ENCODE data around the gene CNGB1. TPM values are rescaled to one million over a fixed set of nuclear protein-coding genes. Genes with fewer than 3 reads are reported as not detected.

The CNGB1 gene
- total RNA-seq, 3 donors from 2014 or later (not counting 1 experiment from before 2014, with no cell fraction given), result not detected

DNA sequence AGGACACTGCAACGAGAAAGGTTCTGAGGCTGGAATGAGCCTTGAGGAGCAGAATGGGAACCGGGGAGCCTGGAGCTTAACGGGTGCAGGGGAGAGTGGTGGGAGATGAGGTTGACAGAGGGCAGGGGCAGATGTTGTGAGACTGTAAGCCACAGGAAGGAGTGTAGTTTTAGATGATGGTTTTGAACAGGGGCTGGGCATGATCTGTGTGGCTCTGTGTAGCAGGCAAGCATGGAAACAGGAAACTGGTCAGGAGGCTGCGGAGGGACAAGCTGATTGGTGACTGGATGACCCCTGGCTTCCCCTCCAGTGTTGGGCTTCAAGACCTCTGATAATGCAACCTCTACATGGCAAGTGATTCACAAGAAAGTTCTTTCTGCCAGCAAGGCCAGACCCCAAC lies 1.4 kb upstream of the CNGB1 start:
- WGBS (ENCODE audit: insufficient coverage), result 54% methylated on average over 4 of the region's 4 CpGs
- H3K4me1 Mint-ChIP-seq, result peaks cover 8 to 10% of the 10 kb centered on the region in 2 donors
- H3K27ac ChIP-seq (ENCODE audit: low read length), result no peak overlapping the region
- intact Hi-C loops (cut with micrococcal nuclease), result no loop called here
- no peaks in the 10 kb centered on the region for H3K36me3 Mint-ChIP-seq
- H3K27me3 ChIP-seq (ENCODE audit: control insufficient read depth, insufficient read depth, low read length), result no peaks in the 10 kb centered on the region
- no peaks in the 10 kb centered on the region for H3K4me1 ChIP-seq (ENCODE audit: control insufficient read depth, insufficient read depth, low read length)
- TF ChIP-seq, protein P1, sequence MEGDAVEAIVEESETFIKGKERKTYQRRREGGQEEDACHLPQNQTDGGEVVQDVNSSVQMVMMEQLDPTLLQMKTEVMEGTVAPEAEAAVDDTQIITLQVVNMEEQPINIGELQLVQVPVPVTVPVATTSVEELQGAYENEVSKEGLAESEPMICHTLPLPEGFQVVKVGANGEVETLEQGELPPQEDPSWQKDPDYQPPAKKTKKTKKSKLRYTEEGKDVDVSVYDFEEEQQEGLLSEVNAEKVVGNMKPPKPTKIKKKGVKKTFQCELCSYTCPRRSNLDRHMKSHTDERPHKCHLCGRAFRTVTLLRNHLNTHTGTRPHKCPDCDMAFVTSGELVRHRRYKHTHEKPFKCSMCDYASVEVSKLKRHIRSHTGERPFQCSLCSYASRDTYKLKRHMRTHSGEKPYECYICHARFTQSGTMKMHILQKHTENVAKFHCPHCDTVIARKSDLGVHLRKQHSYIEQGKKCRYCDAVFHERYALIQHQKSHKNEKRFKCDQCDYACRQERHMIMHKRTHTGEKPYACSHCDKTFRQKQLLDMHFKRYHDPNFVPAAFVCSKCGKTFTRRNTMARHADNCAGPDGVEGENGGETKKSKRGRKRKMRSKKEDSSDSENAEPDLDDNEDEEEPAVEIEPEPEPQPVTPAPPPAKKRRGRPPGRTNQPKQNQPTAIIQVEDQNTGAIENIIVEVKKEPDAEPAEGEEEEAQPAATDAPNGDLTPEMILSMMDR (IDR thresholded peaks at IDR 0.05), result no peak
- H3K4me3 ChIP-seq (ENCODE audit: low read length), result no peak overlapping the region
- no peaks in the 10 kb centered on the region for H3K9me3 Mint-ChIP-seq
- H3K9me3 ChIP-seq (ENCODE audit: control insufficient read depth, insufficient read depth, low read length), result no peaks in the 10 kb centered on the region
- no peak for ATAC-seq
- DNase-seq, result no peak
- no peaks in the 10 kb centered on the region for H3K36me3 ChIP-seq (ENCODE audit: control insufficient read depth, insufficient read depth, low read length)
- H3K27ac Mint-ChIP-seq, result peak overlapping the region in 1 of 2 donors; percentile 39
- no peaks in the 10 kb centered on the region for H3K27me3 Mint-ChIP-seq (ENCODE audit: low read depth in 2 of 2)
- no peak overlapping the region for H3K4me3 Mint-ChIP-seq

DNA sequence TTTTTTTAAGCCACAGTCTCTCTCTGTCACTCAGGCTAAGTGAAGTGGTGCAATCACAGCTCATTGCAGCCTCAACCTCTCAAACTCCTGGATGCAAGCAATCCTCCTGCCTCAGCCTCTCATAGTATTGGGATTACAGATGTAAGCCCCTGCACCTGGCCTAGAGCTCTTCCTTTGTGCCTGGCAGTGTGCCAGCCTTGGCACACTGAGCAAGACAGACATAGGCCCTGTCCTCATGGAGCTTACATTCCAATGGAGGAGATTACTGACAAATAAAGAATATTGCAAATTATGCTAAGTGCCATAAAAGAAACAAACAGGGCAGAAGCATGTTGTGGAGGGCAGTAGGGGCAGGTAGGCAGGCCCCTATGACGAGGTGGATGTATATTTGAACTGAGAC lies 920 bp upstream of the CNGB1 start:
- Mint-ChIP-seq H3K4me1 (peaks cover 8 to 10% of the 10 kb centered on the region in 2 donors), H3K27me3 (ENCODE audit: low read depth in 2 of 2) (no peaks in the 10 kb centered on the region), H3K4me3 (no peak overlapping the region), H3K36me3 (no peaks in the 10 kb centered on the region), H3K27ac (peak overlapping the region in 1 of 2 donors; percentile 39), H3K9me3 (no peaks in the 10 kb centered on the region)
- TF ChIP-seq, protein P1 (IDR thresholded peaks at IDR 0.05), result no peak
- intact Hi-C loops (cut with micrococcal nuclease), result no loop called here
- ATAC-seq (no peak), DNase-seq (no peak)
- no peaks in the 10 kb centered on the region for H3K4me1 ChIP-seq (ENCODE audit: control insufficient read depth, insufficient read depth, low read length)
- 82% methylated on average over 1 of the region's 1 CpG for WGBS (ENCODE audit: insufficient coverage)
- H3K9me3 ChIP-seq (ENCODE audit: control insufficient read depth, insufficient read depth, low read length), result no peaks in the 10 kb centered on the region
- no peaks in the 10 kb centered on the region for H3K27me3 ChIP-seq (ENCODE audit: control insufficient read depth, insufficient read depth, low read length)
- H3K4me3 ChIP-seq (ENCODE audit: low read length), result no peak overlapping the region
- H3K36me3 ChIP-seq (ENCODE audit: control insufficient read depth, insufficient read depth, low read length), result no peaks in the 10 kb centered on the region
- H3K27ac ChIP-seq (ENCODE audit: low read length), result no peak overlapping the region

DNA sequence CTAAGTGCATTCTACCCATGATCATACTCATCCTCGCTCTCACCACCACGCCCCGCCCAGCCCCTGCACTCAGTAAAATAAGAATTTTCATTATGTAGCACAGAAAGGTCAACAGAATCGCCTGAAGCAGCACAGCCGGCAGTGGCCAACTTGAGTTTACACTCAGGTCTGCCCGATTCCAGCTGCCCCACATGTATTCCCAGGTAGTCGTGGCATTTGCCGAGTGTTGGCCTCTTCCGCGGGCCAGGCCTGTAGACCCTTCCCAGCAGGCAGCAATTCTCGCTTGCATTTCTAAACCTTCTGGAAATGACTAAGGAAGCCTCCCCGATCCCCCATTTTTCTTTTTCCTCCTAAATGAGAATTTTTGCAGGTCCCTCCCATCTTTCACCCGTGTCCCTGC lies 609 bp downstream of the CNGB1 start:
- ATAC-seq (no peak), DNase-seq (no peak)
- no peak overlapping the region for H3K4me3 Mint-ChIP-seq
- H3K27me3 ChIP-seq (ENCODE audit: control insufficient read depth, insufficient read depth, low read length), result no peaks in the 10 kb centered on the region
- 90% methylated on average over 13 of the region's 13 CpGs for WGBS (ENCODE audit: insufficient coverage)
- peaks cover 8 to 10% of the 10 kb centered on the region in 2 donors for H3K4me1 Mint-ChIP-seq
- no peak overlapping the region for H3K4me3 ChIP-seq (ENCODE audit: low read length)
- no peaks in the 10 kb centered on the region for H3K9me3 Mint-ChIP-seq
- TF ChIP-seq, protein P1 (IDR thresholded peaks at IDR 0.05), result no peak
- H3K27ac ChIP-seq (ENCODE audit: low read length), result no peak overlapping the region
- intact Hi-C loops (cut with micrococcal nuclease), result no loop called here
- no peaks in the 10 kb centered on the region for H3K36me3 Mint-ChIP-seq
- H3K27ac Mint-ChIP-seq, result no peak overlapping the region
- H3K36me3 ChIP-seq (ENCODE audit: control insufficient read depth, insufficient read depth, low read length), result no peaks in the 10 kb centered on the region
- H3K9me3 ChIP-seq (ENCODE audit: control insufficient read depth, insufficient read depth, low read length), result no peaks in the 10 kb centered on the region
- H3K27me3 Mint-ChIP-seq (ENCODE audit: low read depth in 2 of 2), result no peaks in the 10 kb centered on the region
- no peaks in the 10 kb centered on the region for H3K4me1 ChIP-seq (ENCODE audit: control insufficient read depth, insufficient read depth, low read length)

DNA sequence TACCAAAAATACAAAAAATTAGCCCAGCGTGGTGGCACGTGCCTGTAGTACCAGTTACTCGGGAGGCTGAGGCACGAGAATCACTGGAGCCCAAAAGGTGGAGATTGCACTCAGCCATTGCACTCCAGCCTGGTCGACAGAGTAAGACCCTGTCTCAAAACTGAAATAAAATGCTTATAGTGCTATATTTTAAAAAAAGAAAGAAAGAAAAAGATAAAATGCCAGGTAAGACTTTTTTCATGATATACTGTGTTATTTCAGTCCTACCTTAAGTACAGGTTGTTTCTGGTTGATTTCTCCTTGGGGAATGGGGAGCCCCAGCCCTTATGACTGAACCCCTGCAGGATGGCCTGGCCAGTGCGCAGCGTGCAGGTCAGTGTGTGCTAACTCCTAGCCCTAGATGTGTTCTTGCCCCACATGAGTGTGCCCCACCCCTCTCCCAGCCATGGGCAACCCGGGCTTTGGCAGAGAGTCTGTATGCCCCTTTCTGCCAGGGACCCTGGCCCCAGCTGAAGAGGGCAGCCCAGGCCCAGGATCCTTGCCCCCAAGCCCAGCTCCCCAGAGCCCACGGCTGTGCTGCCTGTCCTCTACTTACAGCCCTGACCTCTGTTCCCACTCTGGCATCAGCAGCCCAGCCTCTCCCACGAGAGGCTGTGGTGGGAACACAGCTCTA lies 1.3 kb downstream of the CNGB1 start:
- Histone ChIP-seq H3K4me3 (ENCODE audit: low read length) (no peak overlapping the region), H3K36me3 (ENCODE audit: control insufficient read depth, insufficient read depth, low read length) (no peaks in the 10 kb centered on the region), H3K27me3 (ENCODE audit: control insufficient read depth, insufficient read depth, low read length) (no peaks in the 10 kb centered on the region), H3K4me1 (ENCODE audit: control insufficient read depth, insufficient read depth, low read length) (no peaks in the 10 kb centered on the region), H3K27ac (ENCODE audit: low read length) (no peak overlapping the region), H3K9me3 (ENCODE audit: control insufficient read depth, insufficient read depth, low read length) (no peaks in the 10 kb centered on the region)
- H3K36me3 Mint-ChIP-seq, result no peaks in the 10 kb centered on the region
- DNase-seq (no peak), ATAC-seq (no peak)
- H3K4me1 Mint-ChIP-seq, result peaks cover 8 to 10% of the 10 kb centered on the region in 2 donors
- intact Hi-C loops (cut with micrococcal nuclease), result no loop called here
- H3K27me3 Mint-ChIP-seq (ENCODE audit: low read depth in 2 of 2), result no peaks in the 10 kb centered on the region
- H3K9me3 Mint-ChIP-seq, result no peaks in the 10 kb centered on the region
- TF ChIP-seq, protein P1 (IDR thresholded peaks at IDR 0.05), result no peak
- H3K27ac Mint-ChIP-seq, result no peak overlapping the region
- WGBS (ENCODE audit: insufficient coverage), result 90% methylated on average over 10 of the region's 10 CpGs
- H3K4me3 Mint-ChIP-seq, result no peak overlapping the region

Data from natural killer cell (primary cell).